ENCODE data around the gene TMEM181.
"Not testable (repeated sequence)": the region's sequence is repeated elsewhere in the genome, so short reads cannot be mapped to it uniquely, and the experiment has no call there.

DNA sequence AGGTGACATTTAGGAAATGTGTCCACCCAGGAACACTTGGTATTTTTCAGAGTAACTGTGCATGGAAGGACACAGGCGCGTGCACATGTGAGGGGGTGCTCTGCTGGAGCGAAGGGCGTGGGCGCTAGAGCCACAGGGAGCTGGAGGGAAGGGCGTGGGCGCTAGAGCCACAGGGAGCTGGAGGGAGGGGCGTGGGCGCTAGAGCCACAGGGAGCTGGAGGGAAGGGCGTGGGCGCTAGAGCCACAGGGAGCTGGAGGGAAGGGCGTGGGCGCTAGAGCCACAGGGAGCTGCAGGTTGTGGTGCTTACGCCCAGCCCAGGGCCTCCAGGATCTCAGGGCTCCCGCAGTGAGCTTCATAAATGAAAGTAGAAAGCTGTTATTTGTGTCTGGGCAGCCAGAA is 46.1 kb downstream of the TMEM181 start:
- TF ChIP-seq POLR2A (IDR thresholded peaks at IDR 0.05) = not testable (repeated sequence)
- TF ChIP-seq, protein P1, sequence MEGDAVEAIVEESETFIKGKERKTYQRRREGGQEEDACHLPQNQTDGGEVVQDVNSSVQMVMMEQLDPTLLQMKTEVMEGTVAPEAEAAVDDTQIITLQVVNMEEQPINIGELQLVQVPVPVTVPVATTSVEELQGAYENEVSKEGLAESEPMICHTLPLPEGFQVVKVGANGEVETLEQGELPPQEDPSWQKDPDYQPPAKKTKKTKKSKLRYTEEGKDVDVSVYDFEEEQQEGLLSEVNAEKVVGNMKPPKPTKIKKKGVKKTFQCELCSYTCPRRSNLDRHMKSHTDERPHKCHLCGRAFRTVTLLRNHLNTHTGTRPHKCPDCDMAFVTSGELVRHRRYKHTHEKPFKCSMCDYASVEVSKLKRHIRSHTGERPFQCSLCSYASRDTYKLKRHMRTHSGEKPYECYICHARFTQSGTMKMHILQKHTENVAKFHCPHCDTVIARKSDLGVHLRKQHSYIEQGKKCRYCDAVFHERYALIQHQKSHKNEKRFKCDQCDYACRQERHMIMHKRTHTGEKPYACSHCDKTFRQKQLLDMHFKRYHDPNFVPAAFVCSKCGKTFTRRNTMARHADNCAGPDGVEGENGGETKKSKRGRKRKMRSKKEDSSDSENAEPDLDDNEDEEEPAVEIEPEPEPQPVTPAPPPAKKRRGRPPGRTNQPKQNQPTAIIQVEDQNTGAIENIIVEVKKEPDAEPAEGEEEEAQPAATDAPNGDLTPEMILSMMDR (IDR thresholded peaks at IDR 0.05) = not testable (repeated sequence)

Measured in vagina (tissue), 2 donors.